ENCODE data around the gene SCAMP1. TPM values are rescaled to one million over a fixed set of nuclear protein-coding genes. Genes with fewer than 3 reads are reported as not detected.
A peak's percentile ranks its signal among the peaks of the same experiment; 100 is the strongest.

Gene SCAMP1
- total and polyA plus RNA-seq, 10 donors = 3.7 to 28.2 (median 21.7) TPM

DNA sequence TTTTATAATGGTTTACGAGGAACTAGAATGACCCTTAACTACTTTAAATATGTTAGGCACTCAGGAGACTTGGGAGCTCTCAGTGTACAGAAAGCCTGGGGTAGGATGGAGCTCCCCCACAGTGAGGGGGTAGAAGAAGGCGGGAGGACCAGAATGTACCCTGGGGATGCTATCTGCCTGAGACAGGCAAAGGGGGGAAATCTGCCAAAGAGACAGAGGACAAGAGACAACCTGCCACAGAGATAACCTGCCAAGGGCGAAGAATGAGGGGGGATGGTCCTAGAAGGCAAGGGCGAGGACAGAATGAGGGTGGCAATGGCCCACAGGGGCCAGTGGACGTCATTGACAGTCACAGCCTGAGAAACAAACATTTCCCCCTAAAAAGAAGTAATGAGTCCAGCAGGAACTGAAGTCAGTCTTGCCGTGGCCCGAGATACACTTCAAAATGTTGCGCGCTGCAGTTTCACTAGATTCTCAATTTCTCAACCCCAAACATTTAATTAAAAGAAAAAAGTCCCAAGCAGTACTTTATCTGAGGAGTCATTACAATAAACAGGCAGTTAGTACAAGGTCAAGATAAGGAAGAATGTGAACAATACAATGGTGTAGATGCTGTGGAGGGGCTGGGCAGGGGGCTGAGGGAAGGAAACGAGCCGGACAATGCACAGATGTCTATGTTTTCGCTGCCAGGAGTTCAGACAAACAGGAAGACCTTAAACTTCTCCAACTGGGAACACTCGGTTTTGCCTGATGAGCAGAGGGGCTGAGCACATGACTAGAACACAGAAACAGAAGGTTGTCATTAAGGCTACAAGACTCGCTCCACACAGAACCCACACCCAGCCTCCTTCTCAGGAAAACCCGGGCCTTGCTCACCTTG, 163.1 kb downstream of the SCAMP1 start:
- WGBS, 5 donors = 75 to 83% (median 76%) methylated on average over 15 of the region's 15 CpGs
- peaks cover 0 to 29% (median 7%) of the 10 kb centered on the region in 6 donors for H3K4me1 ChIP-seq
- H3K4me3 ChIP-seq = no peak overlapping the region
- no peak overlapping the region for H3K27ac ChIP-seq
- no peaks in the 10 kb centered on the region for H3K36me3 ChIP-seq
- TF ChIP-seq POLR2A (IDR thresholded peaks at IDR 0.05) (no peak), POLR2AphosphoS5 (IDR thresholded peaks at IDR 0.05) (no peak)
- TF ChIP-seq, protein P1, sequence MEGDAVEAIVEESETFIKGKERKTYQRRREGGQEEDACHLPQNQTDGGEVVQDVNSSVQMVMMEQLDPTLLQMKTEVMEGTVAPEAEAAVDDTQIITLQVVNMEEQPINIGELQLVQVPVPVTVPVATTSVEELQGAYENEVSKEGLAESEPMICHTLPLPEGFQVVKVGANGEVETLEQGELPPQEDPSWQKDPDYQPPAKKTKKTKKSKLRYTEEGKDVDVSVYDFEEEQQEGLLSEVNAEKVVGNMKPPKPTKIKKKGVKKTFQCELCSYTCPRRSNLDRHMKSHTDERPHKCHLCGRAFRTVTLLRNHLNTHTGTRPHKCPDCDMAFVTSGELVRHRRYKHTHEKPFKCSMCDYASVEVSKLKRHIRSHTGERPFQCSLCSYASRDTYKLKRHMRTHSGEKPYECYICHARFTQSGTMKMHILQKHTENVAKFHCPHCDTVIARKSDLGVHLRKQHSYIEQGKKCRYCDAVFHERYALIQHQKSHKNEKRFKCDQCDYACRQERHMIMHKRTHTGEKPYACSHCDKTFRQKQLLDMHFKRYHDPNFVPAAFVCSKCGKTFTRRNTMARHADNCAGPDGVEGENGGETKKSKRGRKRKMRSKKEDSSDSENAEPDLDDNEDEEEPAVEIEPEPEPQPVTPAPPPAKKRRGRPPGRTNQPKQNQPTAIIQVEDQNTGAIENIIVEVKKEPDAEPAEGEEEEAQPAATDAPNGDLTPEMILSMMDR (IDR thresholded peaks at IDR 0.05 in 8 of 11, conservative IDR thresholded peaks at IDR 0.05 in 3 of 11) = no peak
- peaks cover 0 to 11% (median 0%) of the 10 kb centered on the region in 7 donors for H3K27me3 ChIP-seq (replicated peaks in 1 of 7)
- no peaks in the 10 kb centered on the region for H3K9me3 ChIP-seq
- DNase-seq = no peak
- intact Hi-C loops (cut with DNase I; ENCODE audit: low total_unique reads) = no loop called here

DNA sequence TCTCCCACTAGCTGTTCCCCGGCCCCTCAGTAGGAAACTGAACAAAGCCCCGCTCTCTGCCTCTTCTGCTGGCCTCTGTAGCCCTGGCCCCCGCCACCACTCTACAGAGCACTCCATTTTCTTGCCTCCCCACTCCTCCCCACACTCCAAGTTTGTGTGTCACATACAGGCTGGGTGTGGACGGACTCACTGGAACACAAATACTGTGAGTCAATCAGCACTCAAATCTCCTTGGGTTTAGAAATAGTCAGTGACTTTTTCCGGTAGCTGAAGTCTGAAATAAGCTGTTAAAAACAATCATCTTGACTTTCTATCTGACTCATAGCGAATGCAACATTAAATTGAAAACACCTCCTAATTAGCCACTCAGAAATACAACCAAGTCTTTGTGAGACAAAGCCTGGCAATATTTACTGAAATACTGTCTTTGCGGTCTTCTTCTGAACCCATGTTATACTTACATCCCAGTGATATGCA, 165.7 kb downstream of the SCAMP1 start:
- WGBS, 5 donors = 82 to 92% (median 86%) methylated on average over 7 of the region's 7 CpGs
- peaks cover 0 to 31% (median 7%) of the 10 kb centered on the region in 6 donors for H3K4me1 ChIP-seq
- no peaks in the 10 kb centered on the region for H3K36me3 ChIP-seq
- TF ChIP-seq POLR2A (IDR thresholded peaks at IDR 0.05) (no peak), POLR2AphosphoS5 (IDR thresholded peaks at IDR 0.05) (no peak)
- TF ChIP-seq, protein P1 (IDR thresholded peaks at IDR 0.05 in 8 of 11, conservative IDR thresholded peaks at IDR 0.05 in 3 of 11) = no peak
- H3K27ac ChIP-seq = peak overlapping the region in 2 of 8 donors; percentile 15 to 50
- no peaks in the 10 kb centered on the region for H3K27me3 ChIP-seq (replicated peaks in 1 of 7)
- H3K4me3 ChIP-seq = no peak overlapping the region
- H3K9me3 ChIP-seq = no peaks in the 10 kb centered on the region
- DNase-seq = no peak
- intact Hi-C loops (cut with DNase I; ENCODE audit: low total_unique reads) = no loop called here

DNA sequence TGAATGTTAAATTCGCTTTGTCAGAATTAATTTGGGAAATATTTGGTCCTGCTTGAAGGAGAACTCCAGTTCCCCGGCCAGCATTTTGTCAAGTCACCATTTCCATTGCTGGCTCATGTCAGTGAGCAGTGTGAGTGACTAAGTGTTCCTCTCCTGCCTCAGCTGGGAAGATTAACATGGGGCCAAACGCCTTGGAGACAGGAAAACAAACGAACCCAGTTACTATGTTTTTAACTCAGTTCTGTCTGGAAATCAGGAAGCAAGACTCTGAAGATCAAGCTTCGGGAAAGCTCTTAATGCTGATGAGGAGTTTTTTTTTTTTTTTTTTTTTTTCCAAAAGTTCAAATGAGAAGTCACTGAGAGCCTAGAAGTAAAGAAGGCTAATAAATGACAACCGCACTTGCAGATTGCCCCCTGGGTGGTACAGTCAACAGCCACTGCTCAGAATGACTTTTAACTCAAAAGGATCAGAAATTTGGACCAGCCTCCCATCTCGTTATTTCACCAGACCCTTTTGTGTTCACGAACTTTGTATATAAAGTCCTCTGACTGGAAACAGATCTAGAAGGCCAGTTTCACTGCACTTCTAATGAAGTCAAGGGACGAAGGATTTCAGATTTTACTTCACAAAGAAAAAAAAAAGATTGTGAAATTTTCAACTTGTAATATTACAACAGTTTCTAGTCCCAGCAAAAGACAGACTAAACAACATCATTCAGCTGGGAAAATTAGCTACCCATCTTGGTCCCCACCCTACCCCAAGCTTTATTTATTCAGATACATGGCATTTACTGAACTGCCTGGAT, 166.8 kb downstream of the SCAMP1 start:
- intact Hi-C loops (cut with DNase I; ENCODE audit: low total_unique reads) = no loop called here
- TF ChIP-seq, protein P1 (IDR thresholded peaks at IDR 0.05 in 8 of 11, conservative IDR thresholded peaks at IDR 0.05 in 3 of 11) = no peak
- no peak for TF ChIP-seq POLR2A (IDR thresholded peaks at IDR 0.05)
- TF ChIP-seq POLR2AphosphoS5 (IDR thresholded peaks at IDR 0.05) = peak in 1 of 3 donors; percentile 58
- H3K36me3 ChIP-seq = no peaks in the 10 kb centered on the region
- peaks cover 0 to 31% (median 7%) of the 10 kb centered on the region in 6 donors for H3K4me1 ChIP-seq
- H3K9me3 ChIP-seq = no peaks in the 10 kb centered on the region
- no peak overlapping the region for H3K4me3 ChIP-seq
- 54 to 60% (median 57%) methylated on average over 9 of the region's 9 CpGs for WGBS, 5 donors
- H3K27ac ChIP-seq = peak overlapping the region in 5 of 8 donors; percentile 21 to 65 (median 57)
- H3K27me3 ChIP-seq (replicated peaks in 1 of 7) = no peaks in the 10 kb centered on the region
- no peak for DNase-seq

Measured in spleen (tissue), 11 donors.